ENCODE measurements around the gene CCDC59. TPM values are rescaled to one million over a fixed set of nuclear protein-coding genes. Genes with fewer than 3 reads are reported as not detected.
A peak's percentile ranks its signal among the peaks of the same experiment; 100 is the strongest.

Gene CCDC59, protein sequence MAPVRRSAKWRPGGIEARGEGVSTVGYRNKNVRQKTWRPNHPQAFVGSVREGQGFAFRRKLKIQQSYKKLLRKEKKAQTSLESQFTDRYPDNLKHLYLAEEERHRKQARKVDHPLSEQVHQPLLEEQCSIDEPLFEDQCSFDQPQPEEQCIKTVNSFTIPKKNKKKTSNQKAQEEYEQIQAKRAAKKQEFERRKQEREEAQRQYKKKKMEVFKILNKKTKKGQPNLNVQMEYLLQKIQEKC
- total RNA-seq, result 58.4 and 77.8 TPM in 2 replicates

DNA sequence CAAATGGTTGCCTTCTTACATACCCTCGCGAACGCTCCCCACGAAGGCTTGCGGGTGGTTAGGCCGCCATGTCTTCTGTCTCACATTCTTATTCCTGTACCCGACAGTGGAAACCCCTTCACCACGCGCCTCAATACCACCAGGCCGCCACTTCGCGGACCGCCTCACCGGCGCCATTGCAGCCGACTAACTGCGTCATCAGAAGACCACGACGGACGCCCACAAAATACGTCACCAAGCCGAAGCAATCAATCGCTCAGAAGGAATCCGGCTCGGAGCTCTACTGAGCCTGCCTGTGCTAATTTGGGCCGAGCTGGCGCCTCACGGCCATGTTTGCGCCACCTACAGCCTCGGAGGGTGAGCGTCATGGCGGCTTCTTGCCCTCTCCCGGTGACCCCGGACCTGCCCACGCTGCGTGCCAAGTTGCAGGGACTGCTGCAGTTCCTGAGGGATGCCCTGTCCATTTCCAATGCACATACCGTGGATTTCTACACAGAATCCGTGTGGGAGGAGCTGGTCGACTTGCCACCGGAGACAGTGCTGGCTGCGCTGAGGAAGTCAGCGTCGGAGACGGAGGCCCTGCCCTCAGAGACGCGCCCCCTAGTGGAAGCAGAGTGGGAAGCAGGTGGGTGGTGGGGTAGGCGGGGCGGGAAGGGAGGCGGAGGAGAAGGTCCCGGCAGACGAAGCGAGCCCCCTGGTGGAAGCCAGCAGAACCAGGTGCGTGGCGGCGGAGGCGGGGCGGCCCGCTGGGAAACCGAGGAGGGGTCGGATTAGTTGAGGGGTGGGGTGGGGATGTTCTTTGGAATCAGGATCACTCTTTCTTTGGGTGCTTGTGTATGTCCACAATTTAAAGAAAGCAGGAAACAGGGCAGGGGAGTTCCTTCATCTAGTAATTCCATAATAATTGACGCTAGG is at the start of gene CCDC59, which contains the start of gene METTL25:
Gene CCDC59 (minus strand): TSS at position 188 of the 915 bp plus-strand sequence. CDS start 11 bp downstream, at position 177.
Gene METTL25 (plus strand): TSS at position 330 of the 915 bp plus-strand sequence. CDS start 37 bp downstream, at position 367.
- Histone ChIP-seq H3K27me3 (ENCODE audit: control insufficient read depth, insufficient read depth, low read length) (no peaks in the 10 kb centered on the region), H3K36me3 (ENCODE audit: control insufficient read depth, insufficient read depth, low read length) (no peaks in the 10 kb centered on the region), H3K4me3 (ENCODE audit: low read depth, low read length) (peak within 1 kb of the TSS; percentile 98)
- DNase-seq (ENCODE audit: low read depth), result peak; percentile 92
- TF ChIP-seq, protein P1, sequence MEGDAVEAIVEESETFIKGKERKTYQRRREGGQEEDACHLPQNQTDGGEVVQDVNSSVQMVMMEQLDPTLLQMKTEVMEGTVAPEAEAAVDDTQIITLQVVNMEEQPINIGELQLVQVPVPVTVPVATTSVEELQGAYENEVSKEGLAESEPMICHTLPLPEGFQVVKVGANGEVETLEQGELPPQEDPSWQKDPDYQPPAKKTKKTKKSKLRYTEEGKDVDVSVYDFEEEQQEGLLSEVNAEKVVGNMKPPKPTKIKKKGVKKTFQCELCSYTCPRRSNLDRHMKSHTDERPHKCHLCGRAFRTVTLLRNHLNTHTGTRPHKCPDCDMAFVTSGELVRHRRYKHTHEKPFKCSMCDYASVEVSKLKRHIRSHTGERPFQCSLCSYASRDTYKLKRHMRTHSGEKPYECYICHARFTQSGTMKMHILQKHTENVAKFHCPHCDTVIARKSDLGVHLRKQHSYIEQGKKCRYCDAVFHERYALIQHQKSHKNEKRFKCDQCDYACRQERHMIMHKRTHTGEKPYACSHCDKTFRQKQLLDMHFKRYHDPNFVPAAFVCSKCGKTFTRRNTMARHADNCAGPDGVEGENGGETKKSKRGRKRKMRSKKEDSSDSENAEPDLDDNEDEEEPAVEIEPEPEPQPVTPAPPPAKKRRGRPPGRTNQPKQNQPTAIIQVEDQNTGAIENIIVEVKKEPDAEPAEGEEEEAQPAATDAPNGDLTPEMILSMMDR (IDR thresholded peaks at IDR 0.05; ENCODE audit: insufficient read depth, low read length, severe bottlenecking), result peak; percentile 77
- FAIRE-seq, result no peak

DNA sequence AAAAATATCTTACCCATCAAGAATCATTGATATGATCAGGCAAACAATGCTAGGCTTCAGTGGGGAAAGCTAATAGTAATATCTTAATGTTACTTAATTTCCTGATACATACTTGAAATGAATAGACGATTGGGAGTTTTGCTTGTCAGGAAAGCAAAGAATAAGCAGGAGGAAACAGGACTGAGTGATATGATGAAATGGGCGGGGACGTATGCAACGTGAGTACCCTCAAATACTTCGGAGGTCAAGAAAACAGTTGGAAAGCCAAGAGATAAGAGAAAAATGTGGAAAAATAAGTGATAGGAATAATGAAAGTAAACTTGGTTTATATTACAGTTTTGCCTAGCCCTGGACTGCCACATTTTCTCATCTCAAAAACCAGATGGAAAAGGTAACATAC is 49.3 kb upstream of the CCDC59 start:
- Histone ChIP-seq H3K36me3 (ENCODE audit: control insufficient read depth, insufficient read depth, low read length) (no peaks in the 10 kb centered on the region), H3K4me3 (ENCODE audit: low read depth, low read length) (no peak overlapping the region), H3K27me3 (ENCODE audit: control insufficient read depth, insufficient read depth, low read length) (no peaks in the 10 kb centered on the region)
- DNase-seq (ENCODE audit: low read depth) (no peak), FAIRE-seq (no peak)
- TF ChIP-seq, protein P1 (IDR thresholded peaks at IDR 0.05; ENCODE audit: insufficient read depth, low read length, severe bottlenecking), result no peak

DNA sequence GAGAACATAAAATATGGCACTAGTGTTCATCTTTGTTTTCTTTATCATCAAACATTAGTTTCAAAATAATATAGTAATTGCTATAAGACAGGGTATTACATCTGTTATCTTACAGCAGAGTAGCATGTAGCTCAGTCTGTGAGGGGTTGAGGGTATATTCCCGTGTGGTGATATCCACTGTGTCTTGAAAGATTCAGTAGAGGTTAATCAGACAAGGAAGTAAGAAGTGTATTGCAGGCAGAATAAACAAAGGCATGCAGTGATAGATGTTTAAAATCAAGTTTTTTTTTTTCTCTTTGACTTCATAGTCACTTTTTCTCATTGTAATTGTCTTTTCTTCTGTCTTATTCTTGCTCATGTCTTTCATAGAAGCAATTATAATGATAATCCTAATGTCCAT is 48.5 kb upstream of the CCDC59 start:
- no peak overlapping the region for H3K4me3 ChIP-seq (ENCODE audit: low read depth, low read length)
- H3K36me3 ChIP-seq (ENCODE audit: control insufficient read depth, insufficient read depth, low read length), result no peaks in the 10 kb centered on the region
- FAIRE-seq (no peak), DNase-seq (ENCODE audit: low read depth) (no peak)
- no peaks in the 10 kb centered on the region for H3K27me3 ChIP-seq (ENCODE audit: control insufficient read depth, insufficient read depth, low read length)
- TF ChIP-seq, protein P1 (IDR thresholded peaks at IDR 0.05; ENCODE audit: insufficient read depth, low read length, severe bottlenecking), result no peak

DNA sequence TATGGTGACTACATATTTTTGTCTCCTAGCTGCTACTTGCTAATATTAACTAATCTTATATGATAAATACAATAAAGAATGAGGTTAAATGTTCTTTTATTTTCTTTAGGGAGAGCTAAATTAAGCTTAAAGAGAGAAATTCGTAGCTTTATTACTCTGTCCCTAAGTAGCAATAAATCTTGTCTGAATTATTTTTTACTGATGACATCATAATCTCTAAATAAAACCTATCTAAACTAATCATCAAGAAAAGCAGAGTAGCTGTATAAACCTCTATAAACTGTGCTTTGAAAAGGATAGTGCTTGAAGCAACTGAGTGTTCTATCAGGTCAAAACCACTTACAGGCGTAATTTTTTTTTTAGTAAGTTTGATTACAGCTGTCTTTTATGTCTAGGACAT is 42.6 kb upstream of the CCDC59 start:
- Histone ChIP-seq H3K27me3 (ENCODE audit: control insufficient read depth, insufficient read depth, low read length) (no peaks in the 10 kb centered on the region), H3K36me3 (ENCODE audit: control insufficient read depth, insufficient read depth, low read length) (no peaks in the 10 kb centered on the region), H3K4me3 (ENCODE audit: low read depth, low read length) (no peak overlapping the region)
- TF ChIP-seq, protein P1 (IDR thresholded peaks at IDR 0.05; ENCODE audit: insufficient read depth, low read length, severe bottlenecking), result no peak
- DNase-seq (ENCODE audit: low read depth) (no peak), FAIRE-seq (no peak)

DNA sequence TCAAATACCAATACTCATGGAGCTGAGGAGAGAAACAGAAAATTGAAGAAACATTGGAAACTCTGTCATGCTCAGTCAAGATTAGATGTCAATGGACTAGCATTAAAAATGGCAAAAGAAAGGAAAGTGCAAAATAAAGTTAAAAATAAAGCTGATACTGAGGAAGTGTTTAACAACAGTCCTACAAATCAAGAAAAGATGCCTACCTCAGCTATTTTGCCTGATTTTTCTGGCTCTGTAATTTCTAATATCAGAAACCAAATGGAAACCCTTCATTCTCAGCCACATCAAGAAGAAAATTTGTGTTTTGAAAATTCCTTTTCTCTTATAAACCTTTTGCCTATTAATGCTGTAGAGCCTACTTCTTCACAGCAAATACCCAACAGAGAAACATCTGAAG is 40.7 kb upstream of the CCDC59 start:
- Histone ChIP-seq H3K36me3 (ENCODE audit: control insufficient read depth, insufficient read depth, low read length) (no peaks in the 10 kb centered on the region), H3K27me3 (ENCODE audit: control insufficient read depth, insufficient read depth, low read length) (no peaks in the 10 kb centered on the region), H3K4me3 (ENCODE audit: low read depth, low read length) (no peak overlapping the region)
- DNase-seq (ENCODE audit: low read depth) (no peak), FAIRE-seq (no peak)
- TF ChIP-seq, protein P1 (IDR thresholded peaks at IDR 0.05; ENCODE audit: insufficient read depth, low read length, severe bottlenecking), result no peak

Measured in bronchial epithelial cell (primary cell).